NOMO-1 treated with dmso at 0.1 percent for 144 hours (cell line): ENCODE measurements around the gene GRIK1.

ENCODE experiments used
- DNase-seq: peaks from one replicate; lab custom pipeline; 2025; ENCODE audit not compliant: unreplicated experiment; lab: John Stamatoyannopoulos, UW

Gene GRIK1

DNA sequence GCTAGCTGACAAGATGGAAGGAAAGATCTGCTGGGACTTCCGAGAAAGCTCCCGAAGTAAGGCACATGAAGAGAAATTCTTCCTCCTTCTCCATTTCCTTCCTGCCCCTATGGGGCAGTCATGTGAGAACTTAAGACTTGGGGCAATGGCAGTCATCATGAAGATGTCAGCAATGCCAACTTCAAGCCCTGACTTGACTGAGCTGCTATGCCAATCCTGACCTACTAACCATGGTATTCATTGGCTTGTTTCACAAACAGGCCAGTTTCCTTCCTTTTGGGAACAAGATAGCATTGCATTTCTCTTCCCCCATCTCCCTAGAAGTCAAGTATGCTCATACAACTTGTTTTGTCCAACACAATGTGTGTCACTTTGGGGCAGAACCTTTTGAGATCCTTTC lies 25.5 kb downstream of the GRIK1 start:
- no peak for DNase-seq

DNA sequence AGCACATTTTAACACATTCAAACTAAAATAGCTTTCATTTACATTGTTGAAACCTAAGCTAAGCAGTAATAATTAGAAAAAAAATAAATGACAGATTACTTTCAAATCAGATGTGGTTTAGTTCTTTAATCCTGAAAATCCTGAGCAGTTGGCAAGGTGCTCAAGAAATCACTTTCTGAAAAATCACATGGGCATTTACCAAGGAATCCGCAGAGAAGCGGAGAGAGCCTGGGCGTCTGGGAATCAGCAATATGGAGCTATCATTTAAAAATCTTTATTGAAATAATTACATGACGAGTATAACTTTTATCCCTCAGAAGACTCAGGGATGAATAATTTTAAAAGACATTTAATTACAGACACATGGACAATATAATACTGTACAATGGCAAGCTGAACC lies 30.2 kb downstream of the GRIK1 start:
- DNase-seq = no peak

DNA sequence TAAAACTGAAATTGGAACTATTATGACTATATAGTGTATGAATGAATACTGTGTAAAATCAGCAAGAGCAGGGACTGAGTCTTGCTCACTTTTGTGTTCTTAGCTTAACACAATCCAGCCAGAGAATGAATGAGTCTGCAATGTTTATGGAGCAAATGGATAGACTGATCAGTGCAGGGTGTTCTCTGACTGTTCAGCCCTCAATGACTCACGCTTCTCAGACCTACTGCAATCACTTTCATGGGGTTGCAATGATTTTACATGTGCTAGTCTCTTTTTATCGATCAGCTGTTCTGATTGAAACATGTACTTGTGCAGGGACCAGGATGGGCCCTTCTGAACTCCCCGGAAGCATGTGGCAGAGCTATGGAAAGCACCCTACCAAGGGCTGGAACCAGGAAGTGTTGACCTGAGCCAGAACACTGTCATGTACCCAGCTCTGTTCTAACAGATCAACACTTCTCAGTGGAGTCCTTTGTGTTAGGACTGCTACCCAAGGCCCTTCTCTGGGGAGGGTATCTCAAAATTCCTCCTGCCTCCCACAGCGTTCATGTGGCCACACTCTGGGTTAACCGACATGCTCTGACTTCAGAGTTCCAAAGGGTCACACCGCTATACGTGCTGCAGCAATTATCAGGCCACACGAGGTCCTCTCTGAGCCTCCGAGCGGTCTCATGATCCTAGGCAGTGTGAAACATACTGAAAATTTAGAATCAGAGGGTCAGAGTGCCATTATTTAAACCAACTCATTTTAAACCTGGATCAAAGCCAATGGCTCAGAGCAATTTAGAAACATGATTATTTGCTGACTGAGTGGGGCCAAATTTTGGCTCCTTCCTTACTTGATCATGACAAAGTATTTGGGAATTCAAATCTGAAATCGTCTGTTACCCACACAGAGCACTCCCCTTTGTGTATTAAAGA lies 35.2 kb downstream of the GRIK1 start:
- no peak for DNase-seq

GRCh38 chr21:29896884-29897283 lies 42.9 kb downstream of the GRIK1 start:
- DNase-seq = no peak

GRCh38 chr21:29893687-29894086 lies 46.1 kb downstream of the GRIK1 start:
- no peak for DNase-seq

- no peak for DNase-seq
Observed at GRCh38 chr21:29892379-29892778, 47.4 kb downstream of the GRIK1 start.

GRCh38 chr21:29888437-29888836 lies 51.4 kb downstream of the GRIK1 start:
- DNase-seq = peak; percentile 24

DNA sequence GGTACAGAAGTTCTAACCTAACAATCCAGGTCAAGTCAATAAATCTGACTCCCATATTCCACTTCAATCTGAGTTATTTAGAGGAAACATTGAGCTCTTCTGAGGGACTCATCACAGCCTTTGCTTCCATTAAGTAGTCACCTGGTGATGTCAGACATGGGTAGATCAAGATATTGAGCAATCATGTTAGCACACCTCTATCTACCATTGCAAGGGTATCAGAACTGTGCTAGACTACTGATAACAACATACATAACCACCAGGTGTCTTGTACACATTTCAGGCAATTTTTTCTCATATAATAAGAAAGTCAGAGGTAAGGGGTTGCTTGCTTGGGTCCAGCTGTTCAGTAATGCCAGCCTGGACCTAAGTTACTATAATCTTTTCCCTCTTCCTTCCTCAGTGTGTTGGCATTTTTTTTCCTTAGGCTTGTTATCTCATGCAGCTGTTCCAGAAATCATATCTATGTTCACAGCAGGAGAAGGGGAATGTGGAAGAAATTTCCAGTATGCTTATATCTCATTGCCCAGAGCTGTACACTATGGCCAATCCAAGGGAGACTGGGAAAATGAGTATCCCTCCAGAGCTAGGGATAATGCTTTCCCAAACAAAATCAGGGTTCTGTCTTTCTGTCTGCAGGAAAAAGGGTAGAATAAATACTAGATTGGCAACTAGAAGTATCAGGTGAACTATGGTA lies 52.3 kb downstream of the GRIK1 start:
- no peak for DNase-seq

GRCh38 chr21:29885491-29885890 lies 54.3 kb downstream of the GRIK1 start:
- DNase-seq = no peak

- DNase-seq = no peak
Observed at GRCh38 chr21:29875873-29876272, 63.9 kb downstream of the GRIK1 start.

GRCh38 chr21:29875036-29875716 lies 64.6 kb downstream of the GRIK1 start:
- DNase-seq = no peak

GRCh38 chr21:29873908-29874307 lies 65.9 kb downstream of the GRIK1 start:
- DNase-seq = no peak

DNA sequence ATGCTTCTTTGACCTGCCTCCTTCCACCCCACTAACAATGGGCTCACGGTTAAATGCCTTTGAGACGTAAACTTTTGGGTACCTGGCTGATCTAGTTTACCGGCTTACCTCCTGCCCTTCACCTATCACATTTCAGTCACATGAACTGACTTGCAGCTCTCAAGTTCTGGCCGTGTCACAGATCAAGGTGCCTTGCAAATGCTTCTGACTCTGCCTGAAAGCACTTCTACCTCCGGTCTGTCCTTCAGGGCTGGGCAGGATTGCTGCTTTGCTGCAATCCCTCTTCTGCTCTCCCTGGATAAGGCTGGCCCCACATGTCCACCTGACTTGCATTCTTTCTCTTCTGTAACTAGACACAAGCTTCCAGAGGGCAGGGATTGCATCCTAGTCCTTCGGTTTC lies 69.0 kb downstream of the GRIK1 start:
- no peak for DNase-seq

DNA sequence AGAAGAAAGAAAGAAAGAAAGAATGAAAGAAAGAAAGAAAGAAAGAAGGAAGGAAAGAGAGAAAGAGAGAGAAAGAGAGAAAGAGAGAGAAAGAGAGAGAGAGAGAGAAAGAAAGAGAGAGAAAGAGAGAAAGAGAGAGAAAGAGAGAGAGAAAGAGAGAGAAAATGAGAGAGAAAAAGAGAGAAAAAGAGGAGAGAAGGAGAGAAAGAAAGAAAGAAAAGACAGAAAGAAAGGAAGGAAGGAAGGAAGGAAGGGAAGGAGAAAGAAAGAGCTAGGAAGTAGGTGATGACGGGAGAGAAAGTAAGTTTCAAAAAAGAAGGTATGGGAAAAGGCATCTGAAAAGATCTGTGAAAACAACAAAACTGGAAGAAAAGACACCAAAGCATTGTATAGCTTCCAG lies 72.0 kb downstream of the GRIK1 start:
- no peak for DNase-seq

GRCh38 chr21:29860346-29860745 lies 79.5 kb downstream of the GRIK1 start:
- no peak for DNase-seq

- DNase-seq = no peak
Observed at GRCh38 chr21:29857150-29857549, 82.6 kb downstream of the GRIK1 start.

- no peak for DNase-seq
Observed at GRCh38 chr21:29854795-29855194, 85.0 kb downstream of the GRIK1 start.

DNA sequence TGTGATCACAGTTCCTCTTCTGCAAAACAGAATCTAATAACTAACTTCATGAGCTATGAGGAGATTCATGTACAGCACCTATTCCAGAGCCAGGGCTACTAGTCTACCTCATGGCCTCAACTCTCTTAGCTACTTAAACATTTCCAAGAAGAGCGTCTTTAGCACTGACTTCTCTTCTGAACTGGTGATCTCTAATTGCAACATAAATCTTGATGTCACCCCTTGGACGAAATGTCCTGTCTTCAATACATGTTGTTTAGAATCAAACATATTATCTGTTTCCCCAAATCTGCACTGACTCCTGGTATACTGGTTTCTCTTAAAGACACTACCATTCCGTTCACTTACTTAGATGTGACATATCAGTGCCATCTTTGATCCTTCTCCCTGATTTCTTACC lies 88.2 kb downstream of the GRIK1 start:
- DNase-seq = no peak

DNA sequence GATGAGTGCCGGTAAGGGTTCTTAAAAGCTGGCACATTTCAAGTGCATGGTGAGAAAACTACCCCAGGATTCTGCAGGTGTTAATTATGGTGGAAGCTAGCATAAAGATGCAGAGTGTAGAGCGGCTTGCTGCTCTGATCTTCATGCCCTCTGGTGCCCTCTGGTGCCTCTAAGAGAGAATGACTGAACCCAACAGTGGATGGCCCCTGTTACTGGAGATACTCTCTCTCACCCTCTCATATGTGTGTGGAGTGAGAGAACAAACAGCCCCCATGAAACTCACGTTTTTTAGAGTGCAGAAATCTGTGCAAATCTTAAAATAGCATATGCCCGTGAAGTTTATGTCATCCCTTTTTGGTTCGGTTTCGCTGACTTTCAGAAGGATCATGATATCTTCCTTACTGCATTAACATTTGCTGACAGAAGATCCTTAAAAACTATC lies 90.0 kb downstream of the GRIK1 start:
- peak; percentile 44 for DNase-seq

- DNase-seq = no peak
Observed at GRCh38 chr21:29843804-29844203, 96.0 kb downstream of the GRIK1 start.

GRCh38 chr21:29834617-29835016 lies 105.2 kb downstream of the GRIK1 start:
- DNase-seq = no peak

- no peak for DNase-seq
Observed at GRCh38 chr21:29832217-29832616, 107.6 kb downstream of the GRIK1 start.
